Measurements from ENCODE around the gene SLC2A2.

Gene SLC2A2

GRCh38 chr3:171028025-171028778 is 1.7 kb upstream of the SLC2A2 start:
- no peak for DNase-seq

- DNase-seq, result no peak
Observed at GRCh38 chr3:171023566-171023965, 3.0 kb downstream of the SLC2A2 start.

- no peak for DNase-seq
Observed at GRCh38 chr3:171021377-171021776, 5.1 kb downstream of the SLC2A2 start.

GRCh38 chr3:171018156-171018935 is 8.2 kb downstream of the SLC2A2 start:
- DNase-seq, result no peak

GRCh38 chr3:171013822-171014748 is 12.4 kb downstream of the SLC2A2 start:
- no peak for DNase-seq

- DNase-seq, result no peak
Observed at GRCh38 chr3:171011873-171012336, 14.6 kb downstream of the SLC2A2 start.

GRCh38 chr3:171011109-171011872 is 15.2 kb downstream of the SLC2A2 start:
- DNase-seq, result no peak

GRCh38 chr3:171007316-171007715 is 19.2 kb downstream of the SLC2A2 start:
- no peak for DNase-seq

GRCh38 chr3:171005648-171006047 is 20.9 kb downstream of the SLC2A2 start:
- DNase-seq, result no peak

- DNase-seq, result no peak
Observed at GRCh38 chr3:171001957-171002694, 24.4 kb downstream of the SLC2A2 start.

- no peak for DNase-seq
Observed at GRCh38 chr3:171001250-171001893, 25.1 kb downstream of the SLC2A2 start.

- DNase-seq, result no peak
Observed at GRCh38 chr3:171000281-171000680, 26.2 kb downstream of the SLC2A2 start.

GRCh38 chr3:170999737-171000242 is 26.7 kb downstream of the SLC2A2 start:
- peak; percentile 32 to 70 for DNase-seq

- DNase-seq, result no peak
Observed at GRCh38 chr3:170997961-170998913, 28.3 kb downstream of the SLC2A2 start.

GRCh38 chr3:170992854-170993253 is 33.7 kb downstream of the SLC2A2 start:
- DNase-seq, result no peak

GRCh38 chr3:170991664-170992063 is 34.9 kb downstream of the SLC2A2 start:
- no peak for DNase-seq

- DNase-seq, result no peak
Observed at GRCh38 chr3:170989100-170989648, 37.3 kb downstream of the SLC2A2 start.

GRCh38 chr3:170988378-170988777 is 38.1 kb downstream of the SLC2A2 start:
- DNase-seq, result no peak

- DNase-seq, result no peak
Observed at GRCh38 chr3:170985304-170985703, 41.2 kb downstream of the SLC2A2 start.

Measured in NCI-H446 (cell line).